ENCODE measurements around the gene PRSS3. TPM values are rescaled to one million over a fixed set of nuclear protein-coding genes. Genes with fewer than 3 reads are reported as not detected.
"Not testable (repeated sequence)": the region's sequence is repeated elsewhere in the genome, so short reads cannot be mapped to it uniquely, and the experiment has no call there.

Gene PRSS3
- total RNA-seq, 1 donor from 2014 or later, result not detected

DNA sequence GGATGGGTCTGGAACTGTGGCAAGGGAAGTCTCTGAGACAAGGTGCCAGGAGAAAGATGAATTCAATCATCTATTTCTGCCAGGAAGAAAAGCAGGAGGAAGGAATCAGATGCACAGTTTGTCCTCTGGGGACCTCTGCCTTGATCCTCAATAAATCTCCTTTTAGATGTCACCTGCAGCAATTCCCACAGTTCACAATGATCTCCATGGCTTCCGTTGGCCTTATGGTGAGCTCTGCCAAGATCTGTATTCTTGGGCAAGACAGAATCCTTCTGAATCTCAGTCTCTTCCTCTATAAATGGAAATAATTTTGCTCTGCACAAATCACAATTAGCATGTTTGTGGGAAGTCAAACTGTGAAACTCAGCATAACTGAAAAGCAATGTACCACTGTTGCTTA lies 1.9 kb upstream of the PRSS3 start:
- H3K36me3 Mint-ChIP-seq (ENCODE audit: low read depth); H3K4me3 Mint-ChIP-seq; H3K9me3 Mint-ChIP-seq; H3K4me1 Mint-ChIP-seq (ENCODE audit: low read depth); DNase-seq (ENCODE audit: low spot score); H3K27ac Mint-ChIP-seq; intact Hi-C loops (cut with micrococcal nuclease): not testable (repeated sequence)
- peaks cover 23% of the 10 kb centered on the region for H3K27me3 Mint-ChIP-seq (ENCODE audit: insufficient read depth)

- no peak for DNase-seq (ENCODE audit: low spot score)
- H3K4me3 Mint-ChIP-seq, result no peak overlapping the region
- H3K9me3 Mint-ChIP-seq, result no peaks in the 10 kb centered on the region
- H3K27ac Mint-ChIP-seq, result no peak overlapping the region
- intact Hi-C loops (cut with micrococcal nuclease), result no loop called here
- H3K4me1 Mint-ChIP-seq (ENCODE audit: low read depth), result no peaks in the 10 kb centered on the region
- H3K36me3 Mint-ChIP-seq (ENCODE audit: low read depth), result no peaks in the 10 kb centered on the region
- peaks cover 23% of the 10 kb centered on the region for H3K27me3 Mint-ChIP-seq (ENCODE audit: insufficient read depth)
Observed at GRCh38 chr9:33794560-33794959, 801 bp upstream of the PRSS3 start.

GRCh38 chr9:33795819-33796218 lies 458 bp downstream of the PRSS3 start:
- H3K36me3 Mint-ChIP-seq (ENCODE audit: low read depth), result no peaks in the 10 kb centered on the region
- H3K27ac Mint-ChIP-seq, result no peak overlapping the region
- intact Hi-C loops (cut with micrococcal nuclease), result no loop called here
- no peaks in the 10 kb centered on the region for H3K9me3 Mint-ChIP-seq
- H3K4me3 Mint-ChIP-seq, result no peak overlapping the region
- H3K4me1 Mint-ChIP-seq (ENCODE audit: low read depth), result no peaks in the 10 kb centered on the region
- no peak for DNase-seq (ENCODE audit: low spot score)
- H3K27me3 Mint-ChIP-seq (ENCODE audit: insufficient read depth), result peaks cover 24% of the 10 kb centered on the region

GRCh38 chr9:33796679-33797078 lies 1.3 kb downstream of the PRSS3 start:
- DNase-seq (ENCODE audit: low spot score); intact Hi-C loops (cut with micrococcal nuclease); H3K36me3 Mint-ChIP-seq (ENCODE audit: low read depth); H3K4me3 Mint-ChIP-seq; H3K9me3 Mint-ChIP-seq; H3K27ac Mint-ChIP-seq; H3K4me1 Mint-ChIP-seq (ENCODE audit: low read depth): not testable (repeated sequence)
- peaks cover 24% of the 10 kb centered on the region for H3K27me3 Mint-ChIP-seq (ENCODE audit: insufficient read depth)

DNA sequence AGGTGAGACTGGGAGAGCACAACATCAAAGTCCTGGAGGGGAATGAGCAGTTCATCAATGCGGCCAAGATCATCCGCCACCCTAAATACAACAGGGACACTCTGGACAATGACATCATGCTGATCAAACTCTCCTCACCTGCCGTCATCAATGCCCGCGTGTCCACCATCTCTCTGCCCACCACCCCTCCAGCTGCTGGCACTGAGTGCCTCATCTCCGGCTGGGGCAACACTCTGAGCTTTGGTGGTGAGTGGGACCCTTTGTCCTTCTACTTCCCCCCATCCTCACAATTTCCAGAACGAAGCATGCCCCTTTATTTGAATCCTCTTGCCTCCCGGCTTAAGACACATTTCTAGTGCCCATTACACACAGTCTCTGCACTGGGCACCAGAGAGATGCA lies 2.5 kb downstream of the PRSS3 start:
- no peaks in the 10 kb centered on the region for H3K36me3 Mint-ChIP-seq (ENCODE audit: low read depth)
- intact Hi-C loops (cut with micrococcal nuclease), result no loop called here

GRCh38 chr9:33798545-33798944 lies 3.2 kb downstream of the PRSS3 start:
- no peak overlapping the region for H3K27ac Mint-ChIP-seq
- intact Hi-C loops (cut with micrococcal nuclease), result no loop called here
- H3K9me3 Mint-ChIP-seq, result no peaks in the 10 kb centered on the region
- no peaks in the 10 kb centered on the region for H3K4me1 Mint-ChIP-seq (ENCODE audit: low read depth)
- no peak for DNase-seq (ENCODE audit: low spot score)
- H3K4me3 Mint-ChIP-seq, result no peak overlapping the region
- peaks cover 27% of the 10 kb centered on the region for H3K27me3 Mint-ChIP-seq (ENCODE audit: insufficient read depth)
- H3K36me3 Mint-ChIP-seq (ENCODE audit: low read depth), result no peaks in the 10 kb centered on the region

More for the DNA sequence above, 2.5 kb downstream of the PRSS3 start:
- Mint-ChIP-seq H3K27ac (no peak overlapping the region), H3K27me3 (ENCODE audit: insufficient read depth) (peaks cover 24% of the 10 kb centered on the region), H3K4me1 (ENCODE audit: low read depth) (no peaks in the 10 kb centered on the region), H3K4me3 (no peak overlapping the region), H3K9me3 (no peaks in the 10 kb centered on the region)
- no peak for DNase-seq (ENCODE audit: low spot score)

DNA sequence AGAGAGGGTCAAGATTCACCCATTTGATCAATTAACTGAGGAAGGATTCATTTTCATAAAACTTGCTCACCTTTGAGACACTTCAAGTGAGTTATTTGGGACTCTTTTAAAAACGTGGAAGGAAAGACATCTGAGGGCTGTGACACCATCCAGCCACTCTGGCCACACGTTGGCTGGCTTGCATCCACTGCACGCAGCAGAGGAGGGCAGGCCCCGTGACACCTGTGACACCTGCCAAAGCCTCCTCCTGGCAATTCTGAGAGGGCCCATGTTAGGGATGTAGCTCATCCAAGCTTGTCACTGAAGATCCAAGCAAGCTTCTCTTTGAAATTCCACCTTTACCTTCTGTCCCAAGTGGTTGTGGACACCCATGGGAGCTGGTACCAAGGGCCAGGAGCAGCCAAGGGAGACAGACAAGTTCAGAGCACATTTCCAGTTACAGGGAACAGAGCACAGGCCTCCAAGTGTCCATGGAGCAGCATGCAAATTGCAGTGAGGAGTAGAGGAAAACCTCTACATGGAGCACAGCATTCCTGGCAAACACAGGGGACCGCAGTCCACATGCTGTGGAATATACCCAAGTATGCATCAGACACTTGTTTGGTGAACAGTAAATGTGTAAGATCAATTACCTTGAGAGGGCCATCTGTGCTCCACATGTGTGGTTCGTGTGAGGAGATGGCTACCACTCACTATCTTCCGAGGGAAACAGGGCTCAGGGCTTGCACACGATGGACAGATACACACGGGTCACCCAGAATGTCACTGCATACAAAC lies 4.8 kb downstream of the PRSS3 start:
- H3K36me3 Mint-ChIP-seq (ENCODE audit: low read depth), result no peaks in the 10 kb centered on the region
- H3K27ac Mint-ChIP-seq, result no peak overlapping the region
- no peaks in the 10 kb centered on the region for H3K4me1 Mint-ChIP-seq (ENCODE audit: low read depth)
- H3K4me3 Mint-ChIP-seq, result no peak overlapping the region
- intact Hi-C loops (cut with micrococcal nuclease), result no loop called here
- H3K27me3 Mint-ChIP-seq (ENCODE audit: insufficient read depth), result peaks cover 23% of the 10 kb centered on the region
- no peak for DNase-seq (ENCODE audit: low spot score)
- H3K9me3 Mint-ChIP-seq, result no peaks in the 10 kb centered on the region

DNA sequence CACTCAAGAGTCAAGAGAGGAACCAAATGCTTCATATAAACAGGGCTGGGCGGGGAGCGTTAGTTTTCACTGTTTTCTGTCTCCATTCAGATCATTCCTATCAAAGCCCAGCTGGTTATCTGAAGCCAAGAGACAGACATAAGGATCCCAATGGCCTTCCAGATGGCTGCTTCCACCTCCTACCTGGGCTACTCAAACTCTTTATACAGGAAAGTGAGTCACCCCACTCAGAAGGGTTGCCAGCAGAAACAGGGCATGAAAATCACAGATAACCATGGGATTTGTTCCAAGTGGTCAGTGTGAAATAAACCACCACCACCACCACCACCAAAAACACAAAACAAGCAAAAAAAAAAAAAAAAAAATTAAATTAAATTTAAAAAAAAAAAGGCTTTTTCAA lies 5.5 kb downstream of the PRSS3 start:
- H3K4me1 Mint-ChIP-seq (ENCODE audit: low read depth), result no peaks in the 10 kb centered on the region
- intact Hi-C loops (cut with micrococcal nuclease), result no loop called here
- peaks cover 23% of the 10 kb centered on the region for H3K27me3 Mint-ChIP-seq (ENCODE audit: insufficient read depth)
- H3K27ac Mint-ChIP-seq, result no peak overlapping the region
- no peak overlapping the region for H3K4me3 Mint-ChIP-seq
- no peaks in the 10 kb centered on the region for H3K9me3 Mint-ChIP-seq
- H3K36me3 Mint-ChIP-seq (ENCODE audit: low read depth), result no peaks in the 10 kb centered on the region
- DNase-seq (ENCODE audit: low spot score), result no peak

- intact Hi-C loops (cut with micrococcal nuclease); H3K9me3 Mint-ChIP-seq: not testable (repeated sequence)
- H3K27me3 Mint-ChIP-seq (ENCODE audit: insufficient read depth), result peaks cover 23% of the 10 kb centered on the region
Observed at GRCh38 chr9:33801943-33802500, 6.7 kb downstream of the PRSS3 start.

GRCh38 chr9:33804196-33804595 lies 8.8 kb downstream of the PRSS3 start:
- H3K27ac Mint-ChIP-seq; H3K9me3 Mint-ChIP-seq; DNase-seq (ENCODE audit: low spot score); H3K4me3 Mint-ChIP-seq; H3K4me1 Mint-ChIP-seq (ENCODE audit: low read depth); H3K36me3 Mint-ChIP-seq (ENCODE audit: low read depth); intact Hi-C loops (cut with micrococcal nuclease): not testable (repeated sequence)
- peaks cover 18% of the 10 kb centered on the region for H3K27me3 Mint-ChIP-seq (ENCODE audit: insufficient read depth)

More at GRCh38 chr9:33801943-33802500, 6.7 kb downstream of the PRSS3 start:
- not testable (repeated sequence) for H3K4me1 Mint-ChIP-seq (ENCODE audit: low read depth); H3K36me3 Mint-ChIP-seq (ENCODE audit: low read depth); DNase-seq (ENCODE audit: low spot score); H3K4me3 Mint-ChIP-seq; H3K27ac Mint-ChIP-seq

- H3K36me3 Mint-ChIP-seq (ENCODE audit: low read depth); DNase-seq (ENCODE audit: low spot score); H3K27ac Mint-ChIP-seq; H3K4me3 Mint-ChIP-seq; H3K4me1 Mint-ChIP-seq (ENCODE audit: low read depth); H3K9me3 Mint-ChIP-seq; intact Hi-C loops (cut with micrococcal nuclease): not testable (repeated sequence)
- H3K27me3 Mint-ChIP-seq (ENCODE audit: insufficient read depth), result peaks cover 17% of the 10 kb centered on the region
Observed at GRCh38 chr9:33807156-33807555, 11.8 kb downstream of the PRSS3 start.

DNA sequence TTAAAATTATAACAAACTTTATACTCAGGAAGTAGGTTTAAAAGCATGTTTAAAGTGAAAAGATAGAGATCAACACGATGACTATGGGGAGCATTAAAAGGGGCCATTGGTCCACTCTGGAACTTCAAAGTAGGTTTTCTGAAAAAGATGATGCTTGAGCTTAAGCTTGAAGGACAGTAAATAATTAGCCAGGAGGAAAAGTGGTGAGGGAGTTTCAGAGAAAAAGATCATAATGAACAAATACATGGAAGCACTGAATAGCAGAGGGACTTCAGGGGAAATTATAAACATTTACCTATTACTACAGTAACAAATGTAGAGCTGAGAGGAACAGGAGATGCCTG lies 13.6 kb downstream of the PRSS3 start:
- DNase-seq (ENCODE audit: low spot score); H3K36me3 Mint-ChIP-seq (ENCODE audit: low read depth); H3K27ac Mint-ChIP-seq; H3K4me3 Mint-ChIP-seq; H3K27me3 Mint-ChIP-seq (ENCODE audit: insufficient read depth); H3K4me1 Mint-ChIP-seq (ENCODE audit: low read depth); H3K9me3 Mint-ChIP-seq; intact Hi-C loops (cut with micrococcal nuclease): not testable (repeated sequence)

- H3K27ac Mint-ChIP-seq, result no peak overlapping the region
- no peaks in the 10 kb centered on the region for H3K9me3 Mint-ChIP-seq
- no peak overlapping the region for H3K4me3 Mint-ChIP-seq
- DNase-seq (ENCODE audit: low spot score), result no peak
- no peaks in the 10 kb centered on the region for H3K36me3 Mint-ChIP-seq (ENCODE audit: low read depth)
- peaks cover 10% of the 10 kb centered on the region for H3K4me1 Mint-ChIP-seq (ENCODE audit: low read depth)
- peaks cover 8% of the 10 kb centered on the region for H3K27me3 Mint-ChIP-seq (ENCODE audit: insufficient read depth)
- intact Hi-C loops (cut with micrococcal nuclease), result no loop called here
Observed at GRCh38 chr9:33809506-33809905, 14.1 kb downstream of the PRSS3 start.
